ENCODE data around the gene EQTN.

DNA sequence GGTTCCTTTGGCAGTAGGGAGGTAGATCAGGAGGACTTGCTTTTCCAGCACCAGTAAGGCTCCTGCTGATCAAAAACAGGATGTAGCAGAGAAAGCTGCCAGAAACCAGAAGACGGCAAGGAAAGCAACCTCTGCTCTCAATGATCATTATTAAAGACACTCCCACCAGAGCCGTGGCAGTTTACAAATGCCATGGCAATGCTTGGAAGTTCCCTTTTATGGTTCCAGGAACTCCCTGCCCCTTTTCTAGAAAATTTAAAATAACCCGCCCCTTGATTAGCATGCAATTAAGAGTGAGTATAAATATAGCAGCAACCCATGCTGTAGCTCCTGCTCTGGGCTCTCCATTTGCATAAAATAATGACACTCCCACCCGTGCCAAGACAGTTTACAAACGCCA lies 16.1 kb downstream of the EQTN start:
- TF ChIP-seq, protein P1, sequence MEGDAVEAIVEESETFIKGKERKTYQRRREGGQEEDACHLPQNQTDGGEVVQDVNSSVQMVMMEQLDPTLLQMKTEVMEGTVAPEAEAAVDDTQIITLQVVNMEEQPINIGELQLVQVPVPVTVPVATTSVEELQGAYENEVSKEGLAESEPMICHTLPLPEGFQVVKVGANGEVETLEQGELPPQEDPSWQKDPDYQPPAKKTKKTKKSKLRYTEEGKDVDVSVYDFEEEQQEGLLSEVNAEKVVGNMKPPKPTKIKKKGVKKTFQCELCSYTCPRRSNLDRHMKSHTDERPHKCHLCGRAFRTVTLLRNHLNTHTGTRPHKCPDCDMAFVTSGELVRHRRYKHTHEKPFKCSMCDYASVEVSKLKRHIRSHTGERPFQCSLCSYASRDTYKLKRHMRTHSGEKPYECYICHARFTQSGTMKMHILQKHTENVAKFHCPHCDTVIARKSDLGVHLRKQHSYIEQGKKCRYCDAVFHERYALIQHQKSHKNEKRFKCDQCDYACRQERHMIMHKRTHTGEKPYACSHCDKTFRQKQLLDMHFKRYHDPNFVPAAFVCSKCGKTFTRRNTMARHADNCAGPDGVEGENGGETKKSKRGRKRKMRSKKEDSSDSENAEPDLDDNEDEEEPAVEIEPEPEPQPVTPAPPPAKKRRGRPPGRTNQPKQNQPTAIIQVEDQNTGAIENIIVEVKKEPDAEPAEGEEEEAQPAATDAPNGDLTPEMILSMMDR (IDR thresholded peaks at IDR 0.05 in 2 of 3, conservative IDR thresholded peaks at IDR 0.05 in 1 of 3; ENCODE audit: control insufficient read depth in 2 of 3, extremely low read depth in 1 of 3, insufficient read depth in 1 of 3, low read depth in 3 of 3, low read length in 3 of 3) = no peak
- TF ChIP-seq POLR2AphosphoS5 (IDR thresholded peaks at IDR 0.05; ENCODE audit: low read length) = no peak
- TF ChIP-seq KDM1A (IDR thresholded peaks at IDR 0.05; ENCODE audit: borderline replicate concordance) = no peak
- TF ChIP-seq, protein P2, sequence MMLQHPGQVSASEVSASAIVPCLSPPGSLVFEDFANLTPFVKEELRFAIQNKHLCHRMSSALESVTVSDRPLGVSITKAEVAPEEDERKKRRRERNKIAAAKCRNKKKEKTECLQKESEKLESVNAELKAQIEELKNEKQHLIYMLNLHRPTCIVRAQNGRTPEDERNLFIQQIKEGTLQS (IDR thresholded peaks at IDR 0.05; ENCODE audit: borderline replicate concordance, extremely low read depth, low read depth, low read length) = no peak
- TF ChIP-seq TARDBP (IDR thresholded peaks at IDR 0.05; ENCODE audit: borderline replicate concordance) = no peak
- TF ChIP-seq CHD4 (IDR thresholded peaks at IDR 0.05) = no peak
- no peak for TF ChIP-seq EZH2 (IDR thresholded peaks at IDR 0.05; ENCODE audit: borderline replicate concordance, control insufficient read depth, low read depth, low read length)
- TF ChIP-seq CEBPB (IDR thresholded peaks at IDR 0.05; ENCODE audit: borderline replicate concordance in 1 of 2, low read depth in 2 of 2, low read length in 2 of 2) = no peak
- TF ChIP-seq, protein P3, sequence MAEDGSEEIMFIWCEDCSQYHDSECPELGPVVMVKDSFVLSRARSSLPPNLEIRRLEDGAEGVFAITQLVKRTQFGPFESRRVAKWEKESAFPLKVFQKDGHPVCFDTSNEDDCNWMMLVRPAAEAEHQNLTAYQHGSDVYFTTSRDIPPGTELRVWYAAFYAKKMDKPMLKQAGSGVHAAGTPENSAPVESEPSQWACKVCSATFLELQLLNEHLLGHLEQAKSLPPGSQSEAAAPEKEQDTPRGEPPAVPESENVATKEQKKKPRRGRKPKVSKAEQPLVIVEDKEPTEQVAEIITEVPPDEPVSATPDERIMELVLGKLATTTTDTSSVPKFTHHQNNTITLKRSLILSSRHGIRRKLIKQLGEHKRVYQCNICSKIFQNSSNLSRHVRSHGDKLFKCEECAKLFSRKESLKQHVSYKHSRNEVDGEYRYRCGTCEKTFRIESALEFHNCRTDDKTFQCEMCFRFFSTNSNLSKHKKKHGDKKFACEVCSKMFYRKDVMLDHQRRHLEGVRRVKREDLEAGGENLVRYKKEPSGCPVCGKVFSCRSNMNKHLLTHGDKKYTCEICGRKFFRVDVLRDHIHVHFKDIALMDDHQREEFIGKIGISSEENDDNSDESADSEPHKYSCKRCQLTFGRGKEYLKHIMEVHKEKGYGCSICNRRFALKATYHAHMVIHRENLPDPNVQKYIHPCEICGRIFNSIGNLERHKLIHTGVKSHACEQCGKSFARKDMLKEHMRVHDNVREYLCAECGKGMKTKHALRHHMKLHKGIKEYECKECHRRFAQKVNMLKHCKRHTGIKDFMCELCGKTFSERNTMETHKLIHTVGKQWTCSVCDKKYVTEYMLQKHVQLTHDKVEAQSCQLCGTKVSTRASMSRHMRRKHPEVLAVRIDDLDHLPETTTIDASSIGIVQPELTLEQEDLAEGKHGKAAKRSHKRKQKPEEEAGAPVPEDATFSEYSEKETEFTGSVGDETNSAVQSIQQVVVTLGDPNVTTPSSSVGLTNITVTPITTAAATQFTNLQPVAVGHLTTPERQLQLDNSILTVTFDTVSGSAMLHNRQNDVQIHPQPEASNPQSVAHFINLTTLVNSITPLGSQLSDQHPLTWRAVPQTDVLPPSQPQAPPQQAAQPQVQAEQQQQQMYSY (CRISPR knock-in tag; IDR thresholded peaks at IDR 0.05) = no peak
- no peak for TF ChIP-seq RB1 (IDR thresholded peaks at IDR 0.05; ENCODE audit: borderline replicate concordance)
- no peak for TF ChIP-seq CBX5 (IDR thresholded peaks at IDR 0.05; ENCODE audit: low read depth)
